ENCODE measurements around the gene PCMTD2. TPM values are rescaled to one million over a fixed set of nuclear protein-coding genes. Genes with fewer than 3 reads are reported as not detected.
"Not testable (repeated sequence)": the region's sequence is repeated elsewhere in the genome, so short reads cannot be mapped to it uniquely, and the experiment has no call there.

PCMTD2 gene
- total RNA-seq, 1 experiment from 2014 or later, result 21.2 TPM

DNA sequence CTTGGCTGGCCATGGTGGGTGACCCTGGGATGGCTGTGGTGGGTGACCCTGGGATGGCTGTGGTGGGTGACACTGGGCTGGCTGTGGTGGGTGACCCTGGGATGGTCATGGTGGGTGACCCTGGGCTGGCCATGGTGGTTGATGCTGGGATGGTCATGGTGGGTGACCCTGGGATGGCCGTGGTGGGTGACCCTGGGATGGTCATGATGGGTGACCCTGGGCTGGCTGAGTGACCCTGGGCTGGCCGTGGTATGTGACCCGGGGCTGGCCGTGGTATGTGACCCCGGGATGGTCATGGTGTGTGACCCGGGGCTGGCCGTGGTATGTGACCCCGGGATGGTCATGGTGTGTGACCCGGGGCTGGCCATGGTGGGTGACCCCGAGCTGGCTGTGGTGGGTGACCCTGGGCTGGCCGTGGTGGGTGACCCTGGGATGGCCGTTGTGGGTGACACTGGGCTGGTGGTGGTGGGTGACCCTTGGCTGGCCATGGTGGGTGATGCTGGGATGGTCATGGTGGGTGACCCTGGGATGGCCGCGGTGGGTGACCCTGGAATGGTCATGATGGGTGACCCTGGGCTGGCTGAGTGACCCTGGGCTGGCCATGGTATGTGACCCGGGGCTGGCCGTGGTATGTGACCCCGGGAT, 20.5 kb upstream of the PCMTD2 start:
- DNase-seq (ENCODE audit: low read depth); in situ Hi-C loops (cut with HindIII; ENCODE audit: low pct_unique_long_range_greater_than_20kb, low sequenced_read_pairs): not testable (repeated sequence)

- in situ Hi-C loops (cut with HindIII; ENCODE audit: low pct_unique_long_range_greater_than_20kb, low sequenced_read_pairs), result no loop called here
- DNase-seq (ENCODE audit: low read depth), result no peak
Observed at GRCh38 chr20:64236137-64237088, 19.1 kb upstream of the PCMTD2 start.

- DNase-seq (ENCODE audit: low read depth), result no peak
- in situ Hi-C loops (cut with HindIII; ENCODE audit: low pct_unique_long_range_greater_than_20kb, low sequenced_read_pairs), result no loop called here
Observed at GRCh38 chr20:64237316-64237715, 18.2 kb upstream of the PCMTD2 start.

GRCh38 chr20:64238115-64238825, 17.3 kb upstream of the PCMTD2 start:
- in situ Hi-C loops (cut with HindIII; ENCODE audit: low pct_unique_long_range_greater_than_20kb, low sequenced_read_pairs), result no loop called here

DNA sequence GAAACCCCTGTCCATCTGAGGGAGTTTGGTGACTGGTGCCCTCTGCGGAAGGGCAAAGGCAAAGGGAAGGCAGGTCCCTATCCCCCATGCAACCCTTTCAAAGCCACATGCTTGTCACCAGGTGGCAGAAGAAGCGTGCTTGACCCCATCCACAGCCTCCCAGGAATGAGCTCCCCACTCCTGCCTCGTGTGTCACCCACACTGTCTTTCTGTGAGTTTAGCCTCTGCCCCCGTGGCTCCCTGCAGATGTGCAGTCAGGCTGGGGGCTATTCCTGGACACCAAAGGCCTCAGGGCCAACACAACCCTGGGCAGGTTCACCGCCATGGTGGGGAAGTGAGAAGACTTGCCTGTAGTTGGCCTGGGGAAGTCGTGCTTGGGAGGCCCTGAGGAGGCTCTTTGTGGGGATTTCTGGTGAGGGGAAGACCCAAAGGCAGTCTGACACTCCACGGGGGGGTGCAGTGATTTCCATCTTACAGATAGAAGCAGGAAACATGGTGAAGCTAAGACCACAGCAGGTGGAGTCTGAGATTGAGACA, 16.6 kb upstream of the PCMTD2 start:
- DNase-seq (ENCODE audit: low read depth), result no peak
- in situ Hi-C loops (cut with HindIII; ENCODE audit: low pct_unique_long_range_greater_than_20kb, low sequenced_read_pairs), result no loop called here

More at GRCh38 chr20:64238115-64238825, 17.3 kb upstream of the PCMTD2 start:
- no peak for DNase-seq (ENCODE audit: low read depth)

GRCh38 chr20:64239449-64240242, 15.9 kb upstream of the PCMTD2 start:
- DNase-seq (ENCODE audit: low read depth), result no peak
- in situ Hi-C loops (cut with HindIII; ENCODE audit: low pct_unique_long_range_greater_than_20kb, low sequenced_read_pairs), result no loop called here

GRCh38 chr20:64240243-64241015, 15.1 kb upstream of the PCMTD2 start:
- in situ Hi-C loops (cut with HindIII; ENCODE audit: low pct_unique_long_range_greater_than_20kb, low sequenced_read_pairs), result no loop called here
- no peak for DNase-seq (ENCODE audit: low read depth)

- DNase-seq (ENCODE audit: low read depth), result no peak
- in situ Hi-C loops (cut with HindIII; ENCODE audit: low pct_unique_long_range_greater_than_20kb, low sequenced_read_pairs), result no loop called here
Observed at GRCh38 chr20:64241061-64241460, 14.5 kb upstream of the PCMTD2 start.

DNA sequence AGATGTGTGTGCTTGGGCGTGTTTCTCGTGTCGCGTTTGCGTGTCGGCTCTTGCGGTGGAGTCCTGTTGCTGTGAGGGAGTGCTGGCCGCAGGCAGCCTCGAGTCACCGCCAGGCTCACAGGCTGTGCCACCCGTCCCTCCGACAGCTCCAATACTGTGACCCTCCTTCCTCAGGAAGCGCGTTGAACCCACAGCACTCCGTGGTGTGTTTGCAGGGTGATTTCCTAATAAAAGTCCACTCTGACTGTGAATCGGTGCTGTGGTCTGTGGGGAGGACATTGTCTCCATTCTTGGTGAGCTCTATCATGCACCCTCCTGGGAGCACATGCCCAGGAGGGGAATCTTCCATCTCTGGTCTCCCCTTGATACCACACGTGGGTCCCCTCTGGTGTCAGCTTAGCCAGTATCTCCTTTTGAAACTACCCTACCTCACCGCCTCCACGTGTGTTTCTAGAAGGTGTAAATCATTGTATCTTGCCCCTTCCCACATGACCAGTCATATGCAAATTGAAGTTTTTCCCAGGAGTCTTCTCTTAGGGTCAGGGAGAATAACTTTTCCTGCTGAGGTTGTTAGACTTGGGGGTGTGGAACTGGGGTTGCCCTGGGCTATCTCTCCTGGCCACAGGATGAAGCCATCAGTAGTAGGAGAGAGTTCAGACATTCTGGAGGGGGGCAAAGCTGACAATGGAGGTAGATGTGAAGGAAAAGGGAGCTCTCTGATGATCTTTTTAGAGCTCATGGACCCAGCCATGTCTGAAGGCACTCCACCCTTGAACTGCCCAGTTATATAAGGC, 13.3 kb upstream of the PCMTD2 start:
- in situ Hi-C loops (cut with HindIII; ENCODE audit: low pct_unique_long_range_greater_than_20kb, low sequenced_read_pairs), result no loop called here

DNA sequence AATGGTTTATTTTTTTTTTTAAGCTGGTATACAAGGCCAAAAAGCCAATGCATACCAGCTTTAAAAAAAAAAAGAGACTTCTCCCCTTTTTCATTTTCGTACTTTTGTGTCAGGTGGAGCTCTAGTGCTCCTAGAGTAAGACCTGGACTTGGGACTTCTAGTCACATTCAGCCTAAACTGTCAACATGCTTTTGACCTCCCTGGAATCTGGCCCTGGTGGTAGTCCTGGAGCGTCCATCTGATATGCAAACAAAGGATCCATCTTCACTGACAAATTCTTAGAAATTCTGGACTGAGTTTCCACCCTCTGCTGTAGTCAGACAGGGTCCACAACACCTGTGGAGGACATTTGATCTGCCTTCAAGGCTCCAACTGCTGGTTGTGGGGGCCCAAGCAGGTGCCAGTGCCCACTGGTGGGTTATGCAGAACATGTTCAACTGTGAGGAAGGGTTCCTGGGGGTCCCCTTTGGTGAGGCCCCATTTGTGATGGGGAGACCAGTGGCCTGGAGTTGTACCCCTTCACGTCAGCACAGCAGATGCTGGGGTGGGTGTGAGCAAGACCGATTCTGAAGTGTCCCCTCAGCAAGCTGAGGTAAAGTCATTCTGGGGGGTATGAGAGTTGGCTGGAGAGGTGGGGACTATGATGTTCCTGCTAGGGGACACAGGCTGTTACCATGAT, 12.6 kb upstream of the PCMTD2 start:
- no peak for DNase-seq (ENCODE audit: low read depth)
- in situ Hi-C loops (cut with HindIII; ENCODE audit: low pct_unique_long_range_greater_than_20kb, low sequenced_read_pairs), result no loop called here

More for the DNA sequence above, 13.3 kb upstream of the PCMTD2 start:
- DNase-seq (ENCODE audit: low read depth), result no peak

GRCh38 chr20:64244281-64244805, 11.2 kb upstream of the PCMTD2 start:
- no peak for DNase-seq (ENCODE audit: low read depth)
- in situ Hi-C loops (cut with HindIII; ENCODE audit: low pct_unique_long_range_greater_than_20kb, low sequenced_read_pairs), result no loop called here

- in situ Hi-C loops (cut with HindIII; ENCODE audit: low pct_unique_long_range_greater_than_20kb, low sequenced_read_pairs), result no loop called here
- DNase-seq (ENCODE audit: low read depth), result no peak
Observed at GRCh38 chr20:64244870-64245603, 10.5 kb upstream of the PCMTD2 start.

DNA sequence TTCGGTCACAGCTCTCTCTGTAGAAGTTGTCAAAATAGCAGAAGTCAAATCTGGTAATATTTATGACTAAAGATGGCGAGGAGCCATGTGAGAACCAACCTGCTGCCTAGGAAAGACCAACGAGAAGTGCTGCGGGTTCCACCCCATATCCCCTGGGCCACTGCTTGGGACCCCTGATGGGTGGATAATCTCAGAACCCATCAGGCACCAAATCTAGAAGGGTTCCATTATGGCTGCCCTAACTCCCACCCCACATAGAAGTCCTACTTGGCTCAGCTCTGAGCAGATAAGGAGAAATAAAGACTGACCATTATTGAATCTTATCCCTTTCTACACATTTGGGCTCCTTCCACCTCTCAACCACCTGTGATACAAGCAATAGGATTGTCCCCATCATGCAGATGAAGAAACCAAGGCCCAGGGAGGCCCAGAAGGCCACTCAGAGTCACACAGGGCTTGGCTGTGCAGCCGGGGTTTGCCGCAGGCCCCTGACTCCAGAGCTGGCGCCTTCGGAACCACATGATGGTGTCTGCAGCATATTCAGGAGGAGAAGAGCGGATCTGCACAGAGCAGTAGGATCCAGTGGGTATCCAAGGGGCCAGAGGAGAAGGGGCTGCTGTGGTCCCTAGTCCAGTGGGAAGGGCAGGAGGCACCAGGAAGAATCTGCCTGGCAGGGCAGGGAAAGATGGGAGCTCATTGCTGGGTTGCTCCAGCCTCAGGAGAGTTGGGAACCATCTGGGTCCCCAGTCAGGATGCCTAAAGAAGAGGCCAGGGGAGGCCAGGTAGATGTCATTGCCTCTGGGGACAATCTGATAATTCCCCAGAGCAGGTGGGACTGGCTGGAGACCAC, 9.6 kb upstream of the PCMTD2 start:
- in situ Hi-C loops (cut with HindIII; ENCODE audit: low pct_unique_long_range_greater_than_20kb, low sequenced_read_pairs), result no loop called here
- DNase-seq (ENCODE audit: low read depth), result no peak

GRCh38 chr20:64246616-64247306, 8.8 kb upstream of the PCMTD2 start:
- in situ Hi-C loops (cut with HindIII; ENCODE audit: low pct_unique_long_range_greater_than_20kb, low sequenced_read_pairs), result no loop called here
- no peak for DNase-seq (ENCODE audit: low read depth)

All from Caki2 (cell line).